GM21529 (cell line): ENCODE results near the gene OSBPL1A.

ENCODE experiments used
- ATAC-seq: cut with Tn5 transposase; IDR thresholded peaks from one replicate; pipeline ENCODE4 v1.9.1; 2021; ENCODE audit not compliant: unreplicated experiment

Gene OSBPL1A

DNA sequence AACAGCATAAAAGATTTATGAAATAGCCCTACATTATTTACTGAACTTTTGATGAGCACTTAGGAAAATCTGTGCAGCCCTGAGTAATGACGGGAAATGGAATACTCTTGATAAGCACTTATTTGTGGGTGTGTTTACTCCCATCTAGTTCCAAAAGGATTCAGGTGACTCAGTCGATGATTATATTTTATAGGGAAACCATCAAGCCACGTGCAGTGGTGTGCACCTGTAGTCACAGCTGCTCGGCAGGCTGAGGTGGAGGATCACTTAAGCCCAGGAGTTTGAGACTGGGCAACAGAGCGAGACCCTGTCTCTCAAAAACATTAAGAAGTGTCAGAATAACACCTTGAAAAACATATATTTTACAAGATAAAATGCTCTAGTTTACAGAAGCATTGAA is 166.9 kb downstream of the OSBPL1A start:
- ATAC-seq = no peak

DNA sequence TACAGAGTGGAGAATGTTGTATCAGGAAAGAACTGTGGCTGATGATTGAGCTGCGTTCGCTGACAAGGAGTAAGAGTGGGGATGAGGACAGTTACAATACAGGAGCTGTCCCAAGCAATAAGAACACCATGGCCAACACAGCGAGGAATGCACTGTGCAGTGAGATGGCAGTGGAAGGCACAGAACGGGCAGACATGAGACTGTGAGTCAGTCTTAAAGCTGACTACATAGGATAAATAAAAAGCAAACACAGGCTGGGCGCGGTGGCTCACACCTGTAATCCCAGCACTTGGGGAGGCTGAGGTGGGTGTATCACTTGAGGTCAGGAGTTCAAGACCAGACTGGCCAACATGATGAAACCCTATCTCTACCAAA is 169.0 kb downstream of the OSBPL1A start:
- no peak for ATAC-seq

- ATAC-seq = no peak
These were observed 169.5 kb downstream of the OSBPL1A start for GRCh38 chr18:24227977-24228666.

DNA sequence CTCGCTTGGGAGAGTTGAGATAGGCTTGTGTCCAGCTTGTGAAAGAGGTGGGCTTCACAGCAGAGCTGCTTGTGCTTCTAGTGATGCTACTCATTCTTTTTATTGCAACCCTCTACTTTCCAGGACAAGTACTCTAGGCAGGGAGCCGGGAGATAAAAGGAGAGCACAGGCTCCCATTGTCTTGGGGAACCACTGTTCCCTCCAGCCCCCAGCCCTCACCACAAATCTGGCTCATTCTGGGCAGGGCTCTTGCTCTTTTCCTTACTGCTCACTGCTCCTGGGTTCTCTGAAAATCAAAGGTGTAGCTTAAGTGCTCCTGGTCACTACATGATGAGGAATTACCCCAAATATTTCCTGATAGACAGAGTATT is 177.3 kb downstream of the OSBPL1A start:
- no peak for ATAC-seq

GRCh38 chr18:24219561-24220317 is 177.9 kb downstream of the OSBPL1A start:
- no peak for ATAC-seq

DNA sequence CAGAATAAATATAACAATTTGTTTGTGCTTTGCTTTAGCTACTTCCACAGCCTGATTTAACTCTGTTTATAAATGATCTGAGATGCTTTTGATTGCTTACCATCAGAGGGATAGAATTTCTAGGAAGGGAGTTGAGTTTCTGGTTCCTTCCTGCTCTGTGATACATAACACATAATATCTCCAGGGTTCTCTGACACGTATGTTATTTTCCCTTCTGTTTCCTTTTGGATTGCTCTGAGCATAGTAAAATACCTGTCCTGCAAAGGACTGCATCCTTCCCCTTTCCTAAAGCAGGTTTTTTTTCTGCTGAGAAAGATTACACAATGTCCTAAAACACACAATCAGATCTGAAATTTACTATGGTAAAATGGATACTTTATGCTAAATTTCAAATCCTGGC is 182.7 kb downstream of the OSBPL1A start:
- ATAC-seq = no peak

- ATAC-seq = no peak
These were observed 183.5 kb downstream of the OSBPL1A start for GRCh38 chr18:24214144-24214543.

- no peak for ATAC-seq
These were observed 184.7 kb downstream of the OSBPL1A start for GRCh38 chr18:24212939-24213338.

GRCh38 chr18:24209558-24209957 is 188.1 kb downstream of the OSBPL1A start:
- no peak for ATAC-seq

DNA sequence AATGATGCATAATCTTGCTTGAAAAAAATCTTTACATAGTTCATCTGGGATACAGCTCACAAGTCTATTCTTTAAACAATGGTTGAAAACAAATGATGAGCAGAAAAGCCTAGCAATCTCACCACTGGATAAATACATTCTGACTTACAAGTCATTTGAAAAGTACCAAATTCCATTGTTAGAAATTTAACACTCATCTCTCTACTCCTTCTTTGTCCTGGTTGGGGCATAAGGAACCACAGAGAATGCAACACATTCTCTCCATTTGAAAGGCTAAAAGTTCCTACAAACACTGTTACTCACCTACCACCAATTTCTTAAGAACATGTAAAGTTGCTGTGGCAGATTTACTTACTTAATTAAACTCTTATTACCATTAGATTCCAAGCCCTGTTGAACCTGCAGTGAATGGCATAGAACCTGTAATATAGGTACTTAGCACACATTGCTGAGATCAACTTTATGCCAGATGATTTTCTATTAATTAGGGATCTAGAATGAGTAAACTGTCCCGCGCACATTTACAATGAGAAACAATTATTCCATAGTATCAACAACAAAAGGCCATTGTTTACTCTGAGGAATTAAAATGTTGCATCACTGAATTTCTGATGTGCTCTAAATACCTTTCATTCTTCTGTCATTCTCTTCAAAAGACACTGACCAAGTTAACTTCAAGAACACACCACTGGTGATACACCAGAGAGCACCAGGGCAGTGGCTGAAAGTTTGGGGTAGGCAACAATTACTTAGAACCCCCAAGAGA is 189.2 kb downstream of the OSBPL1A start:
- no peak for ATAC-seq

GRCh38 chr18:24204904-24205303 is 192.7 kb downstream of the OSBPL1A start:
- ATAC-seq = no peak

- no peak for ATAC-seq
These were observed 195.6 kb downstream of the OSBPL1A start for GRCh38 chr18:24201699-24202687.

DNA sequence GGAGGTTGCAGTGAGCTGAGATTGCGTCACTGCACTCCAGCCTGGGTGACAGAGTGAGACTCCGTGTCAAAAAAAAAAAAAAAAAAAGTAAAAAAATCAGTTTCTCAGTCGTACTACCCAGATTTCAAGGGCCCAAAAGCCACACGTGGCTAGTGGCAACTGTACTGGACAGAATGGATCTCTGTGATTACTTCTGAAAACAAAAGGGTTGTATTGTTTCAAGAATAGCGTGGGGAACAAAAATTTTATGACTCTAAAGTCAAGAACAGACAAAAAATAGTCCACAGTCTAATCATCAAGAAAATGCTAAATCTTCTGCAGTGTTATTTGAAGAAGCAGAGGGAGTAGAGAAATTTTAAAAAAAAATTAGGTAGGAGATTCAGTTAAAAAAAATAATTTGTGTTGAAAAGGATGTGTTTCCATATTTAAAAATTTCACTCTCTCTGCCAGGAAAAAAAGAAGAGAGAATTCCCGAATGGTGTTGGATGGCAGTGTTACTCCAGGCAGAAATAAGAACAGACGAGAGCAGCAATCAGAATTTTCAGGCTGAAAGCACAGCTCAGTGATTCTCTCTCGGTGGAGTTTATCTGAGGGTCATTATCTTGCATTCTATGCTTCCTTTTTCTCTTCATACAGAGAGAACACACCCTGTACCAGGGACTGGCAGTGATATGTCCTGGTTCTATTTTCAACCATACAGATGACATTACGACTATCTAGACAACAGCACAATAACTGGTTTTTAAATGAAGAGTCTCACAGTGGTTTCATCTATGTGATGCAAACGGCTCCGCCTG is 196.9 kb downstream of the OSBPL1A start:
- ATAC-seq = no peak

DNA sequence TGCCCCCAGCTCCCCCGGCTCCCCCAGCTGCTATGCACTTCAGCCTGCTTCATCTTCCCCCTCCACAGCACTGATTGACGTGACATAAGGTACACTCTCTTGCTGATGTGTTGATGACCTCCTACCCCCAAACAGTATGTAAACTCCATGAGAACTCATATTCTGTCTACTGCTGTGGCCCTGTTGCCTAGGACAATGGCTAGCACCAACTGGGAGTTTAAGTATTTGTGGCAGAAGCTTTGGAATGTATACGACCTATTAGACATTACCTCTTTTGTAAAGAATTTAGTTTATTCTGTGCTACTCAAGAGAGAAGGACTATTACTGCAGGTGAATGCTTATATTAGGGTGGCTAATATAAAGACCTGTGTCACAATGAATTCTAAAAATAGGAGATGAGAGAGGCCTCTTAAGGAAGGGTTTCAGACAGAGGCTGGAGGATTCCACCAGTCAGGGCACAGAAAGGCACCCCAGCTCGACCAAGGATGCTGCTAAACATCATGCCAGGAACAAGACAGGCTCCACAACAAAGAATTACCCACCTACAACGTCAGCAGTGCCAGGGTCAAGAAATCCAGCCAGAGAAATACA is 198.2 kb downstream of the OSBPL1A start:
- ATAC-seq = no peak

GRCh38 chr18:24198461-24198860 is 199.2 kb downstream of the OSBPL1A start:
- ATAC-seq = no peak

DNA sequence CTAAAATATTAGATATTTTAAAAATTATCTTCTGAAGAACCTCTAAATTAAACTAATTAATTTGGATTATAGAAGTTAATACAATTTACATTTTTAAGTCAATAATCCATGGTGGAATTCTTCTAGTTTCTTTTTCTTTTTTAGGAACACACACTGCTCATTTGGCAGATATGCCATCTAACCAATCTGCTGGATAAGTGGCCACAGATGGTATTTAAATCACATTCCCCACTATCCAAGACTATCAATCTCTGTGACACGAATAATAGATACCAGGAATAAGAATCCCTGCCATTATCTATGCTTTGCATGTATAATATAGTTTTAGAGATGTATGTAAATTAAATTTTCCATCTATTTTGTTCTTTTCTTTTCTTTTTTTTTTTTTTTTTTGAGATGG is 200.2 kb downstream of the OSBPL1A start:
- no peak for ATAC-seq

DNA sequence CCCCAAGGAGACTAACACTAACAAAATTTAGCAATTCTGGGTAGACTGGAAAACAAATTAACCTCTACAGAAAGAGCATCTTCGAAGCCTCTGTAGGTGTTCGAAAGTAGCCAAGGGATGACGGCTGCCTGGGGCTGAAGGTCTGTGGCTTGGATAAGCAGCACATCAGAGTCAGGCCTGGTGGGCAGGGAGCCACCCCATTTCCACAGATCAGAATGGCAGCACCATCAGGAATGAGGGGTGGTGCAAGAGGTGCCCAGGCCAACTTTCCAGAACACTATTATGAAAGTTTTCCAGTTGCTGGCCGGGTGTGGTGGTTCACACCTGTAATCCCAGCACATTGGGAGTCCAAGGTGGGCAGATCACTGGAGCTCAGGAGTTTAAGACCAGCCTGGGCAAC is 200.9 kb downstream of the OSBPL1A start:
- ATAC-seq = no peak

DNA sequence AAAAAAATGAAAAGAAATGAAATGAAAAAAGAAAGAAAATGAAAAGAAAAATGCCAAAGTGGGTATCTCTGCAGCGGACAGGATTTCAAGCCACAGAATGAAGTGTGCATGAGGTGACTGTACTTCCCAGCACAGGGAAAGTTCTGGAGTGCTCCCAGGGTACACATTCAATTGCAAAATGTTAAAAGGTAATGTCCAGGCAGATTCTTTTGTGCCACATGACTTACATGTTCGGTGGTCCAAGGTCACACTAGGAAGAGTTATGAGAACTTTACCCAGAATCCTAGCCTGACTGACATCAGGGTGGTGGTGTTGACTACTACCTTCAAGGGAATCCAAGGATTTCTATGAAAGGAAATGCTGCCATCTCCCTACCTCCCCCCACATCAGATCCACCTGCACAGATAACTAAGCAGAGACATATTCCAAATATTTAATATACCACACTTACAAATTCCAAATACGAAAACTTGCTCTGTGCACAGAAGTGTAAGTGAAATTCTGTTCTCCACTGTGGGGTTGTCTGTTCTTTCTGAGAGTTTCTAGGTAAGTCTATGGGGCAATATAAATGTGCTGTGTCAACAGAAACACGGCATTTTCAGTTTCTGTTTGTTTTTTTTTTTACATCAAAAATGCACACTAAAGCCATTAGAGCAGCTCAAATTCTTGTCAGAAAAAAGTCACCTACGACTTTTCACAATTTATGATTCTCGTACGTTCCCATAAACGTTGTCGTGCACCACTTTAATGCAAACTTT is 202.1 kb downstream of the OSBPL1A start:
- ATAC-seq = no peak

DNA sequence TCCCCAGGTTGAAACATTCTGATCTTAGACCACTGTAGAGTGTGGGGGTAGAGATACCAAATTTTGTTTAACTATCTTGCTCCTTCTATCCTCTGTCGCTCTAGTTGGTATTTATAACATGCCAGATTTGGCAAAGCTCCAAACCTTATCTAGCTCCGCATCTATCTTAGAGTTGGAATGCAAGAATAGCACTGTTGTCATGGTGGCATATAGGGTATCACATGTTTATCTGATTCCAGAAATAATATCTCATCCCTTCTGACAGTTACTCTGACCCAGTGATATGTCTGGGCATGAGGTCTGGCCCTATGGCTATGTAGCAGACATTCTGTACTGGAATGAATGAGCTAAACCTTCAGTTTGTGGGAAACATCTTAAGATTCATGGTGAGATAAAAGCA is 207.0 kb downstream of the OSBPL1A start:
- no peak for ATAC-seq
